Dedifferentiated amniotic fluid mesenchymal stem cell (primary cell): ENCODE measurements around the gene ACOT9.
"Not testable (repeated sequence)": the region's sequence is repeated elsewhere in the genome, so short reads cannot be mapped to it uniquely, and the experiment has no call there.

Experiments
- DNase-seq: peaks from one replicate; pipeline ENCODE4 v3.0.0-alpha.2; 2016; ENCODE audit errors: extremely low spot score

ACOT9 gene

GRCh38 chrX:23742697-23743622, at the start of gene ACOT9:
ACOT9 (minus strand) TSS chrX:23743276; CDS start chrX:23743144, 132 bp downstream.
- peak; percentile 92 for DNase-seq

GRCh38 chrX:23790155-23790497, 47.0 kb upstream of the ACOT9 start:
- DNase-seq = no peak

- no peak for DNase-seq
Measured at GRCh38 chrX:23789386-23790154, 46.5 kb upstream of the ACOT9 start.

- no peak for DNase-seq
Measured at GRCh38 chrX:23788946-23789345, 45.9 kb upstream of the ACOT9 start.

GRCh38 chrX:23788521-23788920, 45.4 kb upstream of the ACOT9 start:
- no peak for DNase-seq

GRCh38 chrX:23787745-23788118, 44.7 kb upstream of the ACOT9 start:
- DNase-seq = no peak

GRCh38 chrX:23786268-23786815, 43.3 kb upstream of the ACOT9 start:
- DNase-seq = no peak

- no peak for DNase-seq
Measured at GRCh38 chrX:23785580-23785979, 42.5 kb upstream of the ACOT9 start.

- DNase-seq = peak; percentile 24
Measured at GRCh38 chrX:23784470-23785331, 41.6 kb upstream of the ACOT9 start.

- DNase-seq = no peak
Measured at GRCh38 chrX:23783589-23784469, 40.8 kb upstream of the ACOT9 start.

GRCh38 chrX:23782863-23783588, 40.0 kb upstream of the ACOT9 start, which contains the start of gene SAT1:
SAT1 (plus strand) TSS chrX:23783173; CDS start chrX:23783352, 179 bp downstream.
- peak; percentile 92 for DNase-seq

- DNase-seq = no peak
Measured at GRCh38 chrX:23782455-23782854, 39.4 kb upstream of the ACOT9 start.

- peak; percentile 37 for DNase-seq
Measured at GRCh38 chrX:23779025-23779424, 35.9 kb upstream of the ACOT9 start.

- DNase-seq = no peak
Measured at GRCh38 chrX:23776363-23776762, 33.3 kb upstream of the ACOT9 start.

- no peak for DNase-seq
Measured at GRCh38 chrX:23773601-23774175, 30.6 kb upstream of the ACOT9 start.

- DNase-seq = not testable (repeated sequence)
Measured at GRCh38 chrX:23771086-23771485, 28.0 kb upstream of the ACOT9 start.

- no peak for DNase-seq
Measured at GRCh38 chrX:23770142-23770541, 27.1 kb upstream of the ACOT9 start.

- no peak for DNase-seq
Measured at GRCh38 chrX:23766650-23767551, 23.8 kb upstream of the ACOT9 start.
